Body of pancreas (tissue), 4 donors: ENCODE measurements around the gene EVA1A.

Experiments used
- CTCF ChIP-seq, 7 experiments: fragments of 450-650 bp in 4 of 7; fragments of 200-600 bp in 3 of 7; sonication (generic) in 3 of 7; IDR thresholded peaks; one replicate each; pipeline ENCODE4 v1.5.1; 2016 to 2019; ENCODE audit warnings: antibody characterized with exemption in 7 of 7
- POLR2A ChIP-seq, 3 donors: fragments of 450-650 bp; IDR thresholded peaks; one replicate each; pipeline ENCODE4 v1.6.1; 2016; ENCODE audit warnings: antibody characterized with exemption in 3 of 3, mild to moderate bottlenecking in 2 of 3

GRCh38 chr2:75519843-75520242 is 40.9 kb downstream of the EVA1A start:
- no peak for TF ChIP-seq CTCF (IDR thresholded peaks at IDR 0.05)
- TF ChIP-seq POLR2A (IDR thresholded peaks at IDR 0.05): no peak
